ENCODE data around the gene TSHZ1. TPM values are rescaled to one million over a fixed set of nuclear protein-coding genes. Genes with fewer than 3 reads are reported as not detected.

TSHZ1 gene
- polyA plus RNA-seq, 10 donors, result 17.7 to 27.1 (median 23.7) TPM

DNA sequence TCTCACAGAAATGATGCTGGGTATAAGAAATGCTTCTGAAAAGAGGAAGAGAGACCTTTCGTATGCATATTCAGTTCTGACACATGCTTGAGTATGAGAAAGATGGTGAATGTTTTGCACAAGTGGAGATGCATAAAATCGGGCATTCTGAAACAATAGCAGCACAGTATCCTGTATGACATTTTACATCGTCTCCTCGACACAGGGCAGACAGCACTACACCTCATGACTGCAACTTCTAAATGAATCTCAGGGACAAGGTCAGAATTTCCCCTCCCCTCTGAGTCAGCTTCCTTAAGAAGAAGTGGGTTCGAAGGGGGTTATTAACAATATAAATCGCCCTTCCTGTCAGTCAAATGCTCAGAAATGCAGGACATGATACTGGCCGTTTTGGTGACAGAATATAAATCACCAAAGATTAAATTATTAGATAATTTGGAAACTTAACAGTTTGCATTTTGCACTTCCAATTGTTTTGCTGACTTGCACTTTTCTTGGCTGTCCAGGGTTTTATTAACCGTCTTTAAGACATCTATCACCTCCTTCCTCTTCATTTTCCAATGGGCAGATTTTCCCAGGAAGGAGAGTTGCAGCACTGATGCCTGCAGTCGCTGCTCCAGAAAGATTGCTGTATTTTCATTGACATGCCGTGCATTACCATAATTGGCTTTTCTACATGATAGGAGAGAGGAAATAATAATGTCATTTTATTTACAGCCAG lies 57.2 kb downstream of the TSHZ1 start:
- no peak for DNase-seq

DNA sequence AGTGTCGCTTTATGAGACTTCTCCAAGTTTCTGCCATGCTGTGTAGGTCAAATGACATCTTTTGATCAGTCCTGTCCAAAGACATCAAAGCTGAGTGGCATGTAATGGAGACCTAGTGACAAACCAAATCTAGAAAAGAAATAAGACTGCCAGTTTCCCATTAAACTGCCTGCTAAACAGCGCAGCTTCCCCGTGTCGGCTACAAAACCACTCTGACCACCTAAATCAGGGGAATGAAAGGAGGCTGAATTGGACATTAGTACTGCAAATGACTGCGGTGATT lies 57.7 kb downstream of the TSHZ1 start:
- no peak for DNase-seq

DNA sequence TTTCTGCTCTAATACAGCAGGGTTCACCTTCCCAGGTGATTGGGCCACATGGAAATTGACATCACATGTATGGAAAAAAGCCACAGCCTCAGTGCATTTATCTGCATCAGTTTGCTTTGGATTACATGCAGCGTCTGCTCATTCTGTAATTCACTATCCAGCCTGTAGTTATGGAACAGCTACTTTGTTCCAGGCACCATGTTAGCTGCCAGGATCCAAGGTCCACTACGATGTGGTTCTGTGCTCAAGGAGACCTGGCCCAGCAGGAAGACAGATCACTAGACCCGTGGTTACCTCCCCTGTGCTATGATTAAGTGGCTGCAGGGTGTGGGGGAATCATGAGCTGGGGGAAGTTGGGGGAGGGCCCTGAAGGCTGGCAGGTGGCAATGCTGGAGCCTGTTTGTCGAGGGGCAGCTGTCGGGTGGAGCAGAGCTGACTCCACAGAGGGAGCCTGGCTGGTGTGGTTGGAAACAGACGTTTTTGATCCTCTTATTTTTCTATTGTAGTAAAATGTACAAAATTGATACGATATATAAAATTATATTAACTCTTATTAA lies 58.6 kb downstream of the TSHZ1 start:
- peak in 2 of 3 donors; percentile 26 to 54 for DNase-seq

DNA sequence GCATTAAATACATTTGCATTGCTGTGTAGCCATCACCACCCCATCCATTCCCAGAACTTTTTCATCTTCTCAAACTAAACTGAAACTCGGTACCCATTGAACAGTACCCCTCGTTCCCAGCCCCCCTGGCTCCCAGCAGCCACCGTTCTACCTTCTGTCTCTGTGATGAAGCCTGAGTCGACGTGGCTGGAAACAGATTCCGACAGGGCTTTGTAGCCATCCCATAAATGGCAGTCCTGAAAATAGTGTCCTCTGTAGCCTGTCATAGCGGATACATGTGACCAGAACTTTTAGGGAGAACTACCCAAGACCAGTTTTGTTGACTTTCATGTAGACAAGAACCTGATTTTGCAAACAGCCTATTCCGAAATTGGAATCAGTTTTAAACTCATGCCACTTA lies 59.1 kb downstream of the TSHZ1 start:
- DNase-seq, result no peak

DNA sequence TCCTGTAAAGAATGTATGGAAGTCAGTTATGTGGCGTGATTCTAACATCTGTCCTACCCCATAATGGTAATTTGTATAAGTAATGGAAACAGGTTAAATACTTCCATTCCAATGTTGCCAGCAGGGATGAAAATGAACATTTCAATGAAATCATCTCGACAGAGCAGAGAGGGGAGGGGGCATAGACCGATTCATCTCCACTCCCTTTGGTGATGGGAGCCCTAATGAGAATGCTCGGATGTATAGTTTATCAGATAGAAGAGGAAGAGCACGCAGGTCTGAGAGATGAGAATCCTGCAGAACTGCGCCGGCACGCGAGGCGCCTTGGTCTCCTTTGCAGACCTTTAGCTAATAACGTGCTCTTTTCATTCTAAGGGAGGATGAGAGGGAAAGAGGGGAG lies 61.4 kb downstream of the TSHZ1 start:
- DNase-seq, result no peak

DNA sequence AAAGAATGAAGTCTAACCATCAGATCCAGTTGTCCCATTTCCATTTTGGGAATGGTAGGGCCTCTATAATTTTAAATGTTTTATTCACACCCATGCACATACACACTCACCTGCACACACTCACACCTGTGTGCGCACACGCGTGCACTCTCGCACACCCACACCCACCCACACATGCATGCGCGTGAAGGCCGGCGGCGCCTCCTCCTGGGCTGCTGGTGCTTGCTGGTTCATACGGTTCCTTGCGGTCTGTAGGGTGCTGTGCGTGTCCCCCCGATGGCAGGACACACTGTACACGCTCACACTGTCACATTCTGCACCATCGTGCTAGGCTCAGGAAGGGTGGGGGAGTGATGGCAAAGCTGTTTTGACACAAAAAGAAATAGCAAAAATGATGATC lies 63.2 kb downstream of the TSHZ1 start:
- no peak for DNase-seq

DNA sequence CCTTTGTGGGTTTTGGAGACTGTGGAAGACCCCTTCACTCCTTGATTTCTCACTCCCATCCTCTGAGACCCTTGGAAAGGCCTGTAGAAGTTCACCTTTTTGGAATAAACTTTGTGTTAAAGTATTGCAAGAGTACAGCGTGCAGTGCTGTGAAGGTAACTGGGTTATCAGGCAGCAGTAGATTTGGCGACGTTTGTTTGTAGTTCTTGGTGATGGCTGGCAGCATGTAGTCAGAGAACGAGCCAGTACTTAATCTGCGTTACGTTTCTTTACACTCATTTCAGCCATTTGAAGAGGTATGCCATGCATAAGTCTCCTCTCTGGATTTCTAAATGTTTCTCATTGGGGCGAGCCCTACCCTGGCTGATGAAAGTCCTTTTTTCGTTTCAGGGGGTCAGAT lies 64.6 kb downstream of the TSHZ1 start:
- no peak for DNase-seq

DNA sequence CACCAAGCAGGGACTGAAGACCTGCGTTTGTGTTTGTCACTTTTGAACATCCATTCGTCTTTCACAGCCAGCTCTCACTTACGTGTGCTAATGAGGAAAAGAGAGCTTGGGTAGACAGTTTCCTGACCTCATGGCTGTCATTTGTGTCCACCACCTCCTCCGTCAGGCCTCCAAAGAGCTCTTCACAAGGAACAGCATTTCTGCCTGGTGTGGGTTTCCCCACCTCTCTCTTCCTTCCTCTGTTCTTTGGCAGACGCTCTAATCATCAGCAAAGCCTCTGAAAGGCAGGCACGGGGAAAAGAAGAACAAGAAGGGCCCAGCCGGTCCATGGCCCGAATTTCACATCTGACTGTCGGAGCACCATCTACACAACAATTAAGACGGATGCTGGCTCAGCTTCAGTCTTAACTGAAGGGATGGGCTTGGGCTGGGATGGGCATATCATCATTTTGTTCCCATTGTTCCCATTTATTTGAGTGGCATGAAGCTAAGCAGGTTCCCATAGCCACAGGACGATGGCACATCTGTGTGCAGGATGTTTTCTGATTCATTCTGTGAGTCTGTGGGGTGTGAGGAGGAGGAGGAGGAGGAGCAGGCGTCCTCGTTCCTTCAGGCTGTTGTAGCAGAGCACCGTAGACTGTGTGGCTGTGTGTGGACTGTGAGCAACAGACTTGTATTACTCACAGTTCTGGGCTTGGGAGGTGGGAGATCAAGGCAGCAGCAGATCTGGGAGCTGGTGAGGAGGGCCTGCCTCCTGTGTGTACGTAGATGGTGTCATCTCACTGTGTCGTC lies 66.4 kb downstream of the TSHZ1 start:
- DNase-seq, result peak in 1 of 3 donors; percentile 55

DNA sequence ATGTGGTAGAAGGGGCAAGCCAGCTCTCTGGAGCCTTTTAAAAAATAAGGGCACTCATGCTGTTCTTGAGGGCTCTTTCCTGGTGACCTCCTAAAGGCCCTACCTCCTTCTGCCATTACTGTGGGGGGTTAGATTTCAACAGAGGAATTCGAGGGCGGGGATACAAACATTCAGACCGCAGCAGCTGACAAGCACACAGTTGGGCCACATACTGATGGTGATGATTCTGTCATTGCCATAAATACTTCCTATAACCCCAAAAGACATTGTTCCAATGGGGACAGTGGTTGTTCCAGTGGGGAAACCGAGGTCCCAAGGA lies 67.0 kb downstream of the TSHZ1 start:
- peak in 1 of 3 donors; percentile 17 for DNase-seq

DNA sequence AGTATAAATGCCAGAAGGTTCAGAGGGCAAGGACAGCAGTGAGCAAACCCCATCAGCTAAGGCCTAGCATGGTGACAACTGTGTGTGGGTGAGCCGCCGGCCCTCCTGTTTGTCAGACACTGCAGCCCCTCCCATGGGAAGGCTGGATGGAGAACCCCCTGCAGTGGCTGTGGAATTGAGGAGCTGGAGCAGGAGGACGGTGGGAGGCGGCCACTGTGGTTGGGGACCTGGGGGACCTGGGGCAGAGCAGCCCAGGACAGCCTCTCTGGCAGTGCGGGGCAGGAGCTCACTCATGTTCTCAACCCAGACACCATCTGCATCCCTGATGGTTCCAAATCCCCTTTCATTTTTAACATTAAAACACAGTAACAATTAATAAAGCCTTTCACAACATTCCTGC lies 68.8 kb downstream of the TSHZ1 start:
- DNase-seq, result no peak

DNA sequence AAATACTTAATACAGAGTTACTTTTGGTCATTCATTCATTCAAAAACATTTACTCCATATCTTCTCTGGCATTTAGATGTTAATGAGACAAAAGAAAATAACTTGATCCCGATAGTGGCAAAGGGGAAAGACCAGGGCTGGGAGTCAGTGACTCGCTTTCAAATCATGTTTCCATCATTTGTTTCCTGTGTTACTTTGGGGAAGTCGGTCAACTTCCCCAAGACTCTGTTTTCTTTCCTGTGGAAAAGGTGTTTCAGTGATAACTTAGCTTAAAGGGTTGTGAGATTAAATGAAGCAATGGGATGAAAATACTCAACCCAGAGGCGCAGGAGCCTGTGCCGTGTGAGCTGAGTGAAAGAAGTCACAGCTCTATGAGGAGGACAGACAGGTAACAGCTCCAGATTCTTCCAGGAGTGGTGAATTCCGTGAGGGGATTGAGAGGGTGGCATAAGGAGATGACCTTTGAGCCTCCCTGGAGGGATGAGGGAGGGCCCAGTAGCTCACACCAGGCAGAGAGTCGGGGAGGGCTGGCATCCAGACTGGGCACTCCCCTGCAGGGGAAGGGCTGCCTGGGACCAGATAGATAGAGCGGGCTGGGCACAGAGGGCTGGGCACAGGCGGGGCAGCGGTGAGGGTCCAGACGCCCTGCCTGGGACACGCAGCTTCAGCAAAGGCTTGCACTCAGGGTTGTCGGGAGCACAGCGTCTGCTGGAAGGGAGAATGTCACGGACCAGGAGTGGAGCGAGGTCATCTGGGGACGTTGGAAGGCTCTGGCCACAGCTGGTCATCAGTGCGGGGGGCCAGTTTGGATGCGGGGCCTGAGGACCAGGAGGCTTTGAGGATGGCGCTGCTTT lies 70.1 kb downstream of the TSHZ1 start:
- no peak for DNase-seq

DNA sequence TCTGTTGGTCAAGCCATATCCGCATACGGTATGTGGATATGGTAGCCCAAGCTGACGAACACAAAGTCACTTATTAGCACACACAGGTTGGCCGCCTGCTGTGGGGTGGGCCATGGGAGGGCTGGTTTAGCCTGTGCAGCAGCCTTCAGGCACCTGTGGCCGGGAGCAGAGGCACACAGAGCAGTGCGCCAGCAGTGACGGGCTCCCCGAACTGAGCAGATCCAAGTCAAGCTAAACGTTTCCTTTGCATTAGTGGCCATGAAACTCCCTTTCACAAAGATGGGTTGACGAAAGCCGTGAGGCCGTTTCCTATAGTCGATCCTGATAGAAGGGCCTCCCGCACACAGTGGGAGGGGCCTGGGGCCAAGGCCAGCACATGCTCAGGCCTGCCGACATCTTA lies 72.1 kb downstream of the TSHZ1 start:
- DNase-seq, result no peak

DNA sequence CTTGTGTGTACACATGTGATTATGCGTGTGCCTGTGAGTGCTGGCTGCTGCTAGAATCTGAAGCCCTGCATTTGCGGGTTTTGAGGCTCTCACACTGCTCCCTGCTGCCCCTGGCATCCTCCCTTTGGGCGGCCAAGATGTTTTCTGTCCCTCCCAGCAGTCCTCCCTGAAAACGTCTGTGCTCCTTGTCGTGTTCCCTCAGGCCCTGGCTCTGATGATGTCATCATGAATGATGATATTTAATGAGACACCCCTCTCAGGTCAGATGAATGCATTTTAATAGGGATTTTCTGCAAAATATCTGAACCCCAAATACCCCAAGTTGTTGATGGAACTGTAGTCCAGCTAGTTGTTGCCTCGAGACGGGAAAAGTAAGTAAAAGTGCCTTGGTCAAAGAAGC lies 73.1 kb downstream of the TSHZ1 start:
- DNase-seq, result no peak

DNA sequence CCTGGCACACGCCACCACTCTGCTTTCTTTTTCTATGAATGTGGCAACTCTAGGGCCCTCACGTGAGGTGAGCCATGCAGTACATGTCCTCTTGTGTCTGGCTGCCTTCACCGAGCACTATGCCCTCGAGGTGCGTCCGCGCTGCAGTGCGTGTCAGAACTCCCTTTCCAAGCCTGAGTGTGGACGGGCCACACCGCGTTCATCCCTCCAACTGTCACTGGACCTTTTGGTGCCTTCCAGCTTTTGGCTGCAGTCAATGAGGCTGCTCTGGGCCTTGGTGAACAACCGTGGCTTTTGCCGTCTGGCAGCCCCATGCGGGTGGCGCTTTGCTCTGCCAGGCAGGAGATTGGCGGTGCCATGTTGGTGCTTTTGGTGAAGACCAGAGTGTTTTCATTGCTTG lies 74.0 kb downstream of the TSHZ1 start:
- DNase-seq, result no peak

DNA sequence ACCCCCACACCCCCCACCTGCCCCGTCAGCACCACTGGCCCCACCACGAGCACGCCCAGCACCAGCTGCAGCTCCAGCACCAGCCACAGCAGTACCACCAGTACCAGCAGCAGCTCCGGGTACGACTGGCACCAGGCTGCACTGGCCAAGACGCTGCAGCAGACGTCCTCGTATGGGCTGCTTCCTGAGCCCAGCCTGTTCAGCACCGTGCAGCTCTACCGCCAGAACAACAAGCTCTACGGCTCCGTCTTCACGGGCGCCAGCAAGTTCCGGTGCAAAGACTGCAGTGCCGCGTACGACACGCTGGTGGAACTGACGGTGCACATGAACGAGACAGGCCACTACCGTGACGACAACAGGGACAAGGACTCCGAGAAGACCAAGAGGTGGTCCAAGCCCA lies 75.3 kb downstream of the TSHZ1 start:
- DNase-seq, result no peak

DNA sequence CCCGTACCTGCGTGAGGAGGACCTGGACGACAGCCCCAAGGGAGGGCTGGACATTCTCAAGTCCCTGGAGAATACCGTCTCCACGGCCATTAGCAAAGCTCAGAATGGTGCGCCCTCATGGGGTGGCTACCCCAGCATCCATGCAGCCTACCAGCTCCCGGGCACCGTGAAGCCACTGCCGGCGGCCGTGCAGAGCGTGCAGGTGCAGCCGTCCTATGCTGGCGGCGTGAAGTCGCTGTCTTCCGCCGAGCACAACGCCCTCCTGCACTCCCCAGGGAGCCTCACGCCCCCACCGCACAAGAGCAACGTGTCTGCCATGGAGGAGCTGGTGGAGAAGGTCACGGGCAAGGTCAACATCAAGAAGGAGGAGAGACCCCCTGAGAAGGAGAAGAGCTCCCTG lies 76.4 kb downstream of the TSHZ1 start:
- no peak for DNase-seq

DNA sequence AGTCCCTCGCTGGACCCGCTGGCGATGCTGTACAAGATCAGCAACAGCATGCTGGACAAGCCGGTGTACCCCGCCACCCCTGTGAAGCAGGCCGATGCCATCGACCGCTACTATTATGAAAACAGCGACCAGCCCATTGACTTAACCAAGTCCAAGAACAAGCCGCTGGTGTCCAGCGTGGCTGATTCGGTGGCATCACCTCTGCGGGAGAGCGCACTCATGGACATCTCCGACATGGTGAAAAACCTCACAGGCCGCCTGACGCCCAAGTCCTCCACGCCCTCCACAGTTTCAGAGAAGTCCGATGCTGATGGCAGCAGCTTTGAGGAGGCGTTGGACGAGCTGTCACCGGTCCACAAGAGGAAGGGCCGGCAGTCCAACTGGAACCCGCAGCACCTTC lies 77.1 kb downstream of the TSHZ1 start:
- no peak for DNase-seq

DNA sequence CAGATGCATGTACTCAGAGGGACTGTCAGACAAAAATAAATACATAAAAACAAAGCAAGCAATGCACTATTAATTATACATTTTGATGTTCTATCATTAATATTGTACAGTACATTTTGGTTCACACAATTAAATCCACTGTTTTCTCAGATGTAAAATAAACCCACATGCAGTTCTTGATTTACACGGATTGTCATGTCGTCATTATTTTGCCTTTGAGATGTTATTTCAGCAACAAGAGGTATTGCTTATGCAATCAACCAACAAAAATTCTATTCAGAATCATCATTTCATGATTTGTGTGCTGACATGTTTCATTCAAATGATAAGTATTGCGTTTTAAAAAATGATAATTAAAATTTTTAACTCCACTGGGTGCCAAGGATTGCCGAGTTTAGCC lies 79.2 kb downstream of the TSHZ1 start:
- no peak for DNase-seq

DNA sequence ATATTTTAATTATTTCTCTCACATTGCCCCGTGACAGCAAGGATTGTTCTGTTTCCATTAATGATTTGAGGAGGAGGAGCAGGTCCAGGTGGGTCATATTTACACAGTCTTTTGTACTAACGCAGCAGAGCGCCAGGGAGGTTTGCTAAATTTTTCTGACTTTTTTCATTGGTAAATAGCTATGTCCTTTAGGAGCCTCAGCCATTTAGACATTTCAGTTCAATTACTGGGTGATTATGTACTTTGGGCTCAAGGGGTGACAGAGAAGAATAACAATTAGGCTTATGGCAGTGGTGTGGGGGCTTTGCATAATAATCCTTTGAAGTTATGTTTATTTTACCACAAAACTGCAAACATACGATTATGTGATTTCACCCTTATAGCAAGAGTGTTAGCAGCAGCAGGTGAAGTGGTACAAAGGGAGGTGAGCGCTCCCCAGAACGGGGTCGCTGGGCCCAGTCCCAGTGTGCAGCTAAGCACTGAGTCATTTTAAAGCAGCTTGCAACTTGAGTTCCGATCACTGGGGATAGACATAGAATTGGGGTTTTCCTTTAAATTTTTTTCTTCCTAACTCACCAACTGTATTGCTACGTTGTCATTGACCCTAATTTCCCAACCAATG lies 80.3 kb downstream of the TSHZ1 start:
- DNase-seq, result no peak

DNA sequence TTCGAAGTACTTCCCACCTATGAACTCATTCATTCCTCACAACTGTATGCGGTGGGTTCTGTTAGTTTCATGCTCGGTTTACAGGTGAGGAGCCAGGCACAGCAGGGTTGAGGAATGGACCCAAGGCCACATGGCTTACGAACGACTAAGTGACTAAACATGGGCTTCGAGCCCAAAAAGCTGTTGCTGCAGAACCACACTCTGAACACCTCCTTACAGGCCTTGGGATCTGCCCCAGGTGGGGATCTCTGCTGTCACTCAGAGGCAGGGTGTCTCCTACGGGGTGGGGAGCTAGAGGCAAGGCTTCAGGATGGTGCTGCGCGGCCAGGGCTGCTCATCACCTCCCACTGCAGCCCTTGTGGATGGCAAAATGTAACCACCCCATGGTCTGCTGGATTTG lies 80.9 kb downstream of the TSHZ1 start:
- no peak for DNase-seq

DNA sequence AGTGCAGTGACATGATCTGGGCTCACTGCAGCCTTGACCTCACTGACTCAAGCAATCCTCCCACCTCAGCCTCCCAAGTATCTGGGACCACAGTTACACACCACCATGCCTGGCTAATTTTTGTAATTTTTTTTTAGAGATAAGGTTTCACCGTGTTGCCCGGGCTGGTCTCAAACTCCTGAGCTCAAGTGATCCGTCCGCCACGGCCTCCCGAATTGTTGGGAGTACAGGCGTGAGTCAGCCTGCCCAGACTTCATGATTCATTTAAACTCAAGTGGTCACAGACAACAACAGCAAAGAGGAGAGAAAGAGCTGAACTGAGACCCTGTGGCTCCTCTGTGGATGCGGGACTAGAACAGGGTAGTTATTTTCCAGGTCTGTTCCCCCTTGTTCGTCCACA lies 83.0 kb downstream of the TSHZ1 start:
- DNase-seq, result no peak

DNA sequence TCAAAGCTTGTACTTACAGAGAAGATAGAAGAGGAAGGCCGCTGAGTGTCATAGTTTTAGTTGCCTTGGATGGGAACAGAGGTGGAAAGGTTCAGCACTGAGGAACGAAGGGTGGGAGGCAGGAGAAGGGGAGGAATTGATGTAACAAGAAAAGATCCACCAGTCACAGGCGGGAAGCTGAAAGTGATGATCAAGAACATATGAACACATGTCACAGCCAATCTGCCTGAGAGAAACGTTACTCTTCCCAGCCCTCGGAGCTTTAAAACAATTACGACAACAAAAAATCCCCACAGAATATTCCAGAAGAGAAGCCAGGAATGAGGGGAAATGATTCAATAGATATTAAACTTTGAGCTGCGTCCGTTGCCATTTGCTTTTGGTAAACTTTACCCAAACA lies 87.1 kb downstream of the TSHZ1 start:
- DNase-seq, result peak; percentile 16 to 78 (median 58)
